IPS-15b (cell line): ENCODE results near the gene SLC33A1.
A peak's percentile ranks its signal among the peaks of the same experiment; 100 is the strongest.
"Not testable (repeated sequence)": the region's sequence is repeated elsewhere in the genome, so short reads cannot be mapped to it uniquely, and the experiment has no call there.

Source experiments
- H3K27me3 ChIP-seq: one replicate; pipeline ENCODE4 v1.6.1; 2013; ENCODE audit warnings: low read length; ENCODE audit not compliant: control insufficient read depth, insufficient read depth
- H3K36me3 ChIP-seq: one replicate; pipeline ENCODE4 v1.6.1; 2013; ENCODE audit warnings: low read length; ENCODE audit not compliant: control insufficient read depth, insufficient read depth
- H3K4me1 ChIP-seq: one replicate; pipeline ENCODE4 v1.6.1; 2013; ENCODE audit warnings: mild to moderate bottlenecking, low read length; ENCODE audit not compliant: control insufficient read depth, insufficient read depth
- H3K4me3 ChIP-seq: one replicate; pipeline ENCODE4 v1.5.1; 2013; ENCODE audit warnings: low read depth, low read length
- H3K9ac ChIP-seq: one replicate; pipeline ENCODE4 v1.6.1; 2013; ENCODE audit warnings: low read depth, mild to moderate bottlenecking, low read length
- H3K9me3 ChIP-seq: one replicate; pipeline ENCODE4 v1.6.1; 2013; ENCODE audit warnings: mild to moderate bottlenecking, low read length; ENCODE audit not compliant: control insufficient read depth, insufficient read depth

SLC33A1 gene

DNA sequence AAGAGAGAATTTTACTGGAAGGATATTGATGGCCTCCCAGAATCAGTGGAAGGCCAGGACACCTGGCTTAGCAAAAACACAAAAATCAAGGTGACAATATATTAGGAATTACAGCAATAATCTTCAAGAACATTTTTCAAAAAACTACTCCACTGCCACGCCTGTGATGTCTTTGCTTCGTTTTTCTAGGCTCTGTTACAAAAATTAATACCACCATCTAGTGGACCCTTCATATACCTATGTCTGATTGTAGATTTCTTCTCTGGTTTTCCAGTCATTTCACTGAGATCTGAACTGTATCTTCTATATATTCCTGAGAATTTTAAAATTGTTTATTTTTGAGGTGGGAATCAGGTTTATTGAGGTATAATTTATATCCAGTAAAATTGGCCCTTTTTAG lies 5.6 kb upstream of the SLC33A1 start:
- no peaks in the 10 kb centered on the region for H3K36me3 ChIP-seq
- no peaks in the 10 kb centered on the region for H3K27me3 ChIP-seq
- no peaks in the 10 kb centered on the region for H3K4me1 ChIP-seq
- H3K4me3 ChIP-seq, result no peak overlapping the region
- no peak overlapping the region for H3K9ac ChIP-seq
- no peaks in the 10 kb centered on the region for H3K9me3 ChIP-seq

GRCh38 chr3:155853214-155854140 lies 750 bp downstream of the SLC33A1 start:
- no peaks in the 10 kb centered on the region for H3K36me3 ChIP-seq
- H3K9ac ChIP-seq, result peak overlapping the region; percentile 88
- peak overlapping the region; percentile 88 for H3K4me3 ChIP-seq
- no peaks in the 10 kb centered on the region for H3K27me3 ChIP-seq
- H3K9me3 ChIP-seq, result no peaks in the 10 kb centered on the region
- H3K4me1 ChIP-seq, result peaks cover 3% of the 10 kb centered on the region

DNA sequence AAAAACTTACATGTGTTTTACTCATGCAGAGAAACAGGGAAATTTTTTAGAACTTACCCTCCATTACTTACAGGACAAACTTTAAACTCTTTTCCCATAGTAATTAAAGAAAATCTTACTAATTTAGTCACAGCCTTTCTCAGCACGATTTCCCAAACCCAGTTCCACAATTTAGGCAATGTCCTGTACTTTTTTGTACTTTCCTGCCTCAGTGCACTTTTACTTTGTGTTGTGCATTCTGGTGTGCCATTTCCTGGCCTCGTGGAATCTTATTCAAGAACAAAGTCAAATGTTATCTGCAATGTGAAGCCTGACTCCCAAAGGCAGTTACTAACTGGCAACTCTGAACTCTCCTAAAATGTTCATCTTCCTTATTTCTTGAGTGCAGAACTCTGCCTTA lies 1.9 kb downstream of the SLC33A1 start:
- no peaks in the 10 kb centered on the region for H3K36me3 ChIP-seq
- H3K27me3 ChIP-seq, result no peaks in the 10 kb centered on the region
- no peaks in the 10 kb centered on the region for H3K9me3 ChIP-seq
- peak overlapping the region; percentile 88 for H3K4me3 ChIP-seq
- H3K4me1 ChIP-seq, result peaks cover 3% of the 10 kb centered on the region
- peak overlapping the region; percentile 88 for H3K9ac ChIP-seq

DNA sequence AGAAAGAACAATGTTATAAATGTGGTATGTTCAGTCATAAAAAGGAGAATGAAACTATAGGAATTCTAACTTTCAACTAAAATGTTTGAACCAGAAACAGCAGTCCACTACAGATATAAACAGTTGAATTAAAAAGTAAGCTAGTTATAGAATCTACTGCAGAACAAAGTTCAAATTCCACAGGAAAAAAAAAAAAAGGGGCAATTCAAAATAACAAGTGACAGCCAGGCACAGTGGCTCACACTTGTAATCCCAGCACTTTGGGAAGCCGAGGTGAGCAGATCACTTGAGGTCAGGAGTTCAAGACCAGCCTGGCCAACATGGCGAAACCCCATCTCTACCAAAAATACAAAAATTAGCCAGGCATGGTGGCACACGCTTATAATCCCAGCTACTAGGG lies 4.8 kb downstream of the SLC33A1 start:
- H3K4me3 ChIP-seq, H3K9me3 ChIP-seq, H3K4me1 ChIP-seq, H3K27me3 ChIP-seq, H3K9ac ChIP-seq, H3K36me3 ChIP-seq: not testable (repeated sequence)

DNA sequence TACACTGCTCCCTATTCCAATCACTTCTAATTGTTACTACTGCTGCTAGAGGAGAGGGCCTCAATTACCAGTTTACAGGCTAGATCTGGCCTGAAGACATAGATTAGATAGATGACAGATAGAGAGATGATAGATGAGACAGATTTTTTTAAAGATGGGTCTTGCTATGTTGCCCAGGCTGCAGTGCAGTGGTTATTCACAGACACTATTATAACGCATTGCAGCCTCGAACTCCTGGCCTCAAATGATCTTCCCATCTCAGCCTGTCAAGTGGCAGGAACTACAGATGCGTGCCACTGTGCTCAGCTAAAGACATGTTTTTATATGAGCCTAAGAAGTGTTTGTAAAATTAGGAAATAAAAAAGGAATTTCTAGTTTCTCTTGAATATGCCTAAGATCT lies 6.2 kb downstream of the SLC33A1 start:
- Histone ChIP-seq H3K4me1 (peaks cover 3% of the 10 kb centered on the region), H3K36me3 (no peaks in the 10 kb centered on the region), H3K9me3 (no peaks in the 10 kb centered on the region), H3K9ac (no peak overlapping the region), H3K27me3 (no peaks in the 10 kb centered on the region), H3K4me3 (no peak overlapping the region)

DNA sequence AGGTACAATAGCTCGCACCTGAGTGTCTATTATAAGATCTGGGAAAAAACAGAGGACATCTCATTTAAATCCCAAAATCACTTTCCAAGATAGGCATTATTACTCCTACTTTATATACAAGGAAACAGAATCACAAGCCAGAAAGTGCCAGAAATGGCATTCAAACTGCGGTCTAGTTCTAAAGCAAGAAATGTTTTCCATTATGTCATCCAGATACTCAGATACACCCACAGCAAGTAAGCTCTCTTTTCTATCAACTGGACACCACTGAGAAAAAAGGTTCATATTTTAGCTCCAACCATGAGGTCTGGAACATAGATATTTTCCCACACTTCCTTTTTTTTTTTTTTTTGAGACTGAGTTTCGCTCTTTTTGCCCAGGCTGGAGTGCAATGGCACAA lies 8.1 kb downstream of the SLC33A1 start:
- Histone ChIP-seq H3K9ac (no peak overlapping the region), H3K4me3 (no peak overlapping the region), H3K36me3 (no peaks in the 10 kb centered on the region), H3K9me3 (no peaks in the 10 kb centered on the region), H3K27me3 (no peaks in the 10 kb centered on the region), H3K4me1 (no peaks in the 10 kb centered on the region)

GRCh38 chr3:155843569-155843968 lies 10.7 kb downstream of the SLC33A1 start:
- no peak overlapping the region for H3K4me3 ChIP-seq
- H3K9ac ChIP-seq, result no peak overlapping the region
- H3K36me3 ChIP-seq, result no peaks in the 10 kb centered on the region

GRCh38 chr3:155835341-155836071 lies 18.7 kb downstream of the SLC33A1 start:
- no peak overlapping the region for H3K4me3 ChIP-seq
- no peaks in the 10 kb centered on the region for H3K9me3 ChIP-seq
- no peaks in the 10 kb centered on the region for H3K27me3 ChIP-seq
- H3K9ac ChIP-seq, result no peak overlapping the region
- peaks cover 3% of the 10 kb centered on the region for H3K36me3 ChIP-seq
- no peaks in the 10 kb centered on the region for H3K4me1 ChIP-seq

More at GRCh38 chr3:155843569-155843968, 10.7 kb downstream of the SLC33A1 start:
- Histone ChIP-seq H3K9me3 (no peaks in the 10 kb centered on the region), H3K4me1 (no peaks in the 10 kb centered on the region), H3K27me3 (no peaks in the 10 kb centered on the region)

GRCh38 chr3:155828490-155829098 lies 25.6 kb downstream of the SLC33A1 start:
- H3K36me3 ChIP-seq, result not testable (repeated sequence)

DNA sequence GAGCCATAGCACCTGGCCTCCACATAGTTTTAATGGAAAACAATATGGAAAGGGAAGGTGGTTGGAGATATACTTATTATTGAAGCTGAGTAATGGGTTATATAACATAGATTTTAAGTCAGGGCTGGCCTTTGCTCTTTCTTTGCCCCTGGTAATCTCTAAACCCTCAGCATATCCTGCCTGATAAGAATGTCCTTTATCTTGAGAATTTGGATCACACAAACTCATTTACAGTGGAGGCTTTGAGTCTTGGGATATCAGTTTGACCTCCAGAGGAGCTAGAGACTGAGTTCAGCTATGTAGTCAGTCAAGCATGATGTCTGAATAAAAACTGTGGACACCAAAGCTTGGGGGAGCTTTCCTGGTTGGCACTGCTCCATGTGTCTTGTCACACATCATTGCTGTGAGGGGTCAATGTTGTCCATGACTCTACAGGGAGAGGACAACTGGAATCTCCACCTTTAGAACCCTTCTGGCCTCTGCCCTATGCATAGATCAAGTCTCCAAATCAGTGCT lies 39.1 kb downstream of the SLC33A1 start:
- H3K4me1 ChIP-seq, result no peaks in the 10 kb centered on the region
- no peak overlapping the region for H3K4me3 ChIP-seq
- no peaks in the 10 kb centered on the region for H3K9me3 ChIP-seq
- no peaks in the 10 kb centered on the region for H3K36me3 ChIP-seq
- no peaks in the 10 kb centered on the region for H3K27me3 ChIP-seq
- H3K9ac ChIP-seq, result no peak overlapping the region

More at GRCh38 chr3:155828490-155829098, 25.6 kb downstream of the SLC33A1 start:
- not testable (repeated sequence) for H3K27me3 ChIP-seq, H3K4me1 ChIP-seq, H3K9ac ChIP-seq, H3K9me3 ChIP-seq, H3K4me3 ChIP-seq

DNA sequence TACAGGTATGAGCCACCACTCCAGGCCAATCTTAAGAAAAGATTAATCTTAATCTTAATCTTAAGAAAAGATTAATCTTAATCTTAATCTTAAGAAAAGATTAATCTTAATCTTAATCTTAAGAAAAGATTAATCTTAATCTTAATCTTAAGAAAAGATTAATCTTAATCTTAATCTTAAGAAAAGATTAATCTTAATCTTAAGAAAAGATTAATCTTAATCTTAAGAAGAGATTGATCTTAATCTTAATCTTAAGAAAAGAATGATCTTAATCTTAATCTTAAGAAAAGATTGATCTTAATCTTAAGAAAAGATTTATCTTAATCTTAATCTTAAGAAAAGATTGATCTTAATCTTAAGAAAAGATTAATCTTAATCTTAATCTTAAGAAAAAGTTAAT lies 41.0 kb downstream of the SLC33A1 start:
- H3K9me3 ChIP-seq, H3K4me1 ChIP-seq, H3K9ac ChIP-seq, H3K36me3 ChIP-seq, H3K4me3 ChIP-seq, H3K27me3 ChIP-seq: not testable (repeated sequence)
